ENCODE results near the gene ITSN2. TPM values are rescaled to one million over a fixed set of nuclear protein-coding genes. Genes with fewer than 3 reads are reported as not detected.

The ITSN2 gene
- total and polyA plus RNA-seq, 2 experiments from 2014 or later: 20.3 to 34.4 TPM

- no peaks in the 10 kb centered on the region for H4K20me1 ChIP-seq (ENCODE audit: insufficient read depth, poor library complexity, severe bottlenecking)
- no peaks in the 10 kb centered on the region for H3K79me2 ChIP-seq
- H3K9me3 ChIP-seq (ENCODE audit: low read depth): no peaks in the 10 kb centered on the region
- no peaks in the 10 kb centered on the region for H3K36me3 ChIP-seq (replicated peaks; ENCODE audit: insufficient read depth, low read depth)
- H2AFZ ChIP-seq: no peak overlapping the region
- 79% methylated on average over 6 of the region's 6 CpGs for WGBS (ENCODE audit: low lambda C conversion rate, missing lambda C conversion rate)
- peaks cover 4% of the 10 kb centered on the region for H3K4me1 ChIP-seq (ENCODE audit: insufficient read depth)
- DNase-seq (ENCODE audit: low spot score): no peak
- H3K27me3 ChIP-seq: no peaks in the 10 kb centered on the region
- no peaks in the 10 kb centered on the region for H3K9me2 ChIP-seq (replicated peaks; ENCODE audit: insufficient read depth)
- TF ChIP-seq EZH2phosphoT487 (IDR thresholded peaks at IDR 0.05; ENCODE audit: low read depth, severe bottlenecking, unreplicated experiment) (no peak), EZH2 (IDR thresholded peaks at IDR 0.05; ENCODE audit: borderline replicate concordance) (no peak)
- TF ChIP-seq, protein P1, sequence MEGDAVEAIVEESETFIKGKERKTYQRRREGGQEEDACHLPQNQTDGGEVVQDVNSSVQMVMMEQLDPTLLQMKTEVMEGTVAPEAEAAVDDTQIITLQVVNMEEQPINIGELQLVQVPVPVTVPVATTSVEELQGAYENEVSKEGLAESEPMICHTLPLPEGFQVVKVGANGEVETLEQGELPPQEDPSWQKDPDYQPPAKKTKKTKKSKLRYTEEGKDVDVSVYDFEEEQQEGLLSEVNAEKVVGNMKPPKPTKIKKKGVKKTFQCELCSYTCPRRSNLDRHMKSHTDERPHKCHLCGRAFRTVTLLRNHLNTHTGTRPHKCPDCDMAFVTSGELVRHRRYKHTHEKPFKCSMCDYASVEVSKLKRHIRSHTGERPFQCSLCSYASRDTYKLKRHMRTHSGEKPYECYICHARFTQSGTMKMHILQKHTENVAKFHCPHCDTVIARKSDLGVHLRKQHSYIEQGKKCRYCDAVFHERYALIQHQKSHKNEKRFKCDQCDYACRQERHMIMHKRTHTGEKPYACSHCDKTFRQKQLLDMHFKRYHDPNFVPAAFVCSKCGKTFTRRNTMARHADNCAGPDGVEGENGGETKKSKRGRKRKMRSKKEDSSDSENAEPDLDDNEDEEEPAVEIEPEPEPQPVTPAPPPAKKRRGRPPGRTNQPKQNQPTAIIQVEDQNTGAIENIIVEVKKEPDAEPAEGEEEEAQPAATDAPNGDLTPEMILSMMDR (IDR thresholded peaks at IDR 0.05; ENCODE audit: poor library complexity): no peak
- H3K4me3 ChIP-seq: no peak overlapping the region
- no peak overlapping the region for H3K4me2 ChIP-seq
- H3K27ac ChIP-seq: no peak overlapping the region
Observed at GRCh38 chr2:24403832-24404212, 43.5 kb upstream of the ITSN2 start.

DNA sequence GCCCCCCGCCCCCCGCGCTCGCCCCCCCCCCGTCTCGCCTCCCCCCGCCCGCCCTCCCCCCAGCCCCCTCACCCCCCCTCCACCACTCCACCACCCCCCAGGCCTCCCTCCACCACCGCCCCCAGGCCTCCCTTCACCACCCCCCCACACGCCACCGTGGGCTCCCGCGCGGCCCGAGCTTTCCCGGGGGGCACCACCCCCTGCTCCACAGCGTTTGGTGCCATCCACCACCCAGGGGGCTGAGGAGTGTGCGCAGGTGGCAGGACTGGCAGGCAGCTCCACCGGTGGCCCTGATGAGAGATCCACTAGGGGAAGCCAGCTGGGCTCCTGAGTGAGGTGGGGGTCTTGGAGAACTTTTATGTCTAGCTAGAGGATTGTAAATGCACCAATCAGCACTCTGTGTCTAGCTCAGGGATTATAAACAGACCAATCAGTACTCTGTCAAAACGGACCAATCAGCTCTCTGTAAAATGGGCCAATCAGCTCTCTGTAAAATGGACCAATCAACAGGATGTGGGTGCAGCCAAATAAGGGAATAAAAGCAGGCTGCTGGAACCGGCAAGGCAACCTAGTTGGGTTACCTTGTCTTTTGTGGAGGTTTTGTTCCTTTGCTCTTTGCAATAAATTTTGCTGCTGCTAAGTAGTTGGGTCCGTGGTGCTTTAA lies 43.0 kb upstream of the ITSN2 start:
- H3K27ac ChIP-seq: no peak overlapping the region
- no peak for DNase-seq (ENCODE audit: low spot score)
- H3K4me2 ChIP-seq: no peak overlapping the region
- WGBS (ENCODE audit: low lambda C conversion rate, missing lambda C conversion rate): 95% methylated on average over 11 of the region's 22 CpGs
- no peaks in the 10 kb centered on the region for H3K36me3 ChIP-seq (replicated peaks; ENCODE audit: insufficient read depth, low read depth)
- H2AFZ ChIP-seq: no peak overlapping the region
- H4K20me1 ChIP-seq (ENCODE audit: insufficient read depth, poor library complexity, severe bottlenecking): no peaks in the 10 kb centered on the region
- no peaks in the 10 kb centered on the region for H3K27me3 ChIP-seq
- peaks cover 4% of the 10 kb centered on the region for H3K4me1 ChIP-seq (ENCODE audit: insufficient read depth)
- no peaks in the 10 kb centered on the region for H3K9me3 ChIP-seq (ENCODE audit: low read depth)
- H3K4me3 ChIP-seq: no peak overlapping the region
- TF ChIP-seq EZH2 (IDR thresholded peaks at IDR 0.05; ENCODE audit: borderline replicate concordance) (no peak), EZH2phosphoT487 (IDR thresholded peaks at IDR 0.05; ENCODE audit: low read depth, severe bottlenecking, unreplicated experiment) (no peak)
- TF ChIP-seq, protein P1 (IDR thresholded peaks at IDR 0.05; ENCODE audit: poor library complexity): no peak
- H3K9me2 ChIP-seq (replicated peaks; ENCODE audit: insufficient read depth): no peaks in the 10 kb centered on the region
- H3K79me2 ChIP-seq: no peaks in the 10 kb centered on the region

DNA sequence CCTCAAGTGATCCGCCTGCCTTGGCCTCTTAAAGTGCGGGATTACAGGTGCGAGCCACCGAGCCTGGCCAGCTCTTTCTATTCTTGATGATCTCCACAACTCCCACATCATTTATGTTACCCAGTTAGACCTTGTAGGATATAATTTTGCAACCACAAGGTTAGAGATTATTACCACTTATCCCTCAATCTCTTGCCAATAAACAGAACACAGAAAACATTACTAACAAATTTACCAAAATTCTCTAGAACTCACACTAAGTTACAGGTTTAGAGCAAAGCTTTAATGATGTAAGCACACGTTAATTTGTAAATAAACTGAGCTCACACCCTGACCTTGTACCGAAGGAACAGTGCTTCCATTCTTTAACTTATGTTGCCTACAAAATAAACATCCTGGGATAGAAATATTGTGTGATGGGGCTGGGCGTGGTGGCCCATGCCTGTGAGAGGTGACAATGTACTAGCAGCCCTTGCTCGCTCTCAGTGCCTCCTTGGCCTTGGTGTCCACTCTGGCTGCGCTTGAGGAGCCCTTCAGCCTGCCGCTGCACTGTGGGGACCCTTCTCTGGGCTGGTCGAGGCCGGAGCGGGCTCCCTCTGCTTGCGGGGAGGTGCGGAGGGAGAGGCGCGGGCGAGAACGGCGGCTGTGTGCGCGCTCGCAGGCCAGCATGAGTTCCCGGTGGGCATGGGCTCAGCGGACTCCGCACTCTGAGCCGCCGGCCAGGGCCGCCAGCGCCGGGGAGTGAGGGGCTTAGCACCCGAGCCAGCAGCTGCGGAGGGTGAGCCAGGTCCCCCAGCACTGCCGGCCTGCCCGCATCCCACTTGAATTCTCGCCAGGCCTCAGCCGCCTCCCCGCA lies 42.1 kb upstream of the ITSN2 start:
- no peak for DNase-seq (ENCODE audit: low spot score)
- H2AFZ ChIP-seq: no peak overlapping the region
- no peaks in the 10 kb centered on the region for H3K36me3 ChIP-seq (replicated peaks; ENCODE audit: insufficient read depth, low read depth)
- no peak overlapping the region for H3K27ac ChIP-seq
- no peaks in the 10 kb centered on the region for H3K79me2 ChIP-seq
- H3K9me3 ChIP-seq (ENCODE audit: low read depth): no peaks in the 10 kb centered on the region
- peaks cover 4% of the 10 kb centered on the region for H3K4me1 ChIP-seq (ENCODE audit: insufficient read depth)
- 96% methylated on average over 34 of the region's 38 CpGs for WGBS (ENCODE audit: low lambda C conversion rate, missing lambda C conversion rate)
- no peaks in the 10 kb centered on the region for H3K27me3 ChIP-seq
- H3K4me3 ChIP-seq: no peak overlapping the region
- H3K4me2 ChIP-seq: no peak overlapping the region
- H4K20me1 ChIP-seq (ENCODE audit: insufficient read depth, poor library complexity, severe bottlenecking): no peaks in the 10 kb centered on the region
- no peaks in the 10 kb centered on the region for H3K9me2 ChIP-seq (replicated peaks; ENCODE audit: insufficient read depth)
- TF ChIP-seq, protein P1 (IDR thresholded peaks at IDR 0.05; ENCODE audit: poor library complexity): no peak
- no peak for TF ChIP-seq EZH2phosphoT487 (IDR thresholded peaks at IDR 0.05; ENCODE audit: low read depth, severe bottlenecking, unreplicated experiment)
- TF ChIP-seq EZH2 (IDR thresholded peaks at IDR 0.05; ENCODE audit: borderline replicate concordance): no peak

All from hepatocyte (in vitro differentiated cells).